K562 (cell line): ENCODE results near the gene B3GALT4. TPM values are rescaled to one million over a fixed set of nuclear protein-coding genes. Genes with fewer than 3 reads are reported as not detected.

Source experiments
- CC2D1A ChIP-seq: fragments of 450-650 bp; IDR thresholded peaks from 2 replicates; pipeline ENCODE4 v1.6.1; 2017; ENCODE audit warnings: mild to moderate bottlenecking
- ERF ChIP-seq: fragments of 450-650 bp; formaldehyde crosslinking; IDR thresholded peaks from 2 replicates; pipeline ENCODE4 v1.4.0; 2020; ENCODE audit warnings: mild to moderate bottlenecking, mixed read lengths
- FIP1L1 ChIP-seq: fragments of 200-400 bp; formaldehyde crosslinking; IDR thresholded peaks from 2 replicates; pipeline ENCODE4 v1.6.1; 2018; ENCODE audit warnings: mild to moderate bottlenecking, low read depth, low read length; ENCODE audit not compliant: poor library complexity, severe bottlenecking
- GTF2E2 ChIP-seq: fragments of 200-800 bp; sonication (Bioruptor generic); IDR thresholded peaks from 2 replicates; pipeline ENCODE4 v1.6.1; 2016; ENCODE audit warnings: missing genetic modification characterization, missing compliant biosample characterization
- HIVEP1 ChIP-seq: fragments of 250-450 bp; sonication (Bioruptor Pico); IDR thresholded peaks from 2 replicates; pipeline ENCODE4 v1.4.0; 2020; ENCODE audit warnings: mild to moderate bottlenecking
- KLF13 ChIP-seq: fragments of 450-650 bp; IDR thresholded peaks from 2 replicates; pipeline ENCODE4 v1.6.1; 2016; ENCODE audit warnings: missing genetic modification characterization, low read depth, mild to moderate bottlenecking, missing compliant biosample characterization, moderate library complexity, borderline replicate concordance
- MCM3 ChIP-seq: fragments of 450-650 bp; IDR thresholded peaks from 2 replicates; pipeline ENCODE4 v1.6.1; 2016
- MIER1 ChIP-seq: fragments of 450-650 bp; IDR thresholded peaks from 2 replicates; pipeline ENCODE4 v1.6.1; 2016; ENCODE audit warnings: antibody characterized with exemption, mild to moderate bottlenecking, low read depth
- NCOA4 ChIP-seq: fragments of 450-650 bp; IDR thresholded peaks from 2 replicates; pipeline ENCODE4 v1.6.1; 2018; ENCODE audit warnings: mild to moderate bottlenecking; ENCODE audit not compliant: partially characterized antibody
- NR4A1 ChIP-seq, 2 experiments: fragments of 250-450 bp in 1 of 2; fragments of 450-650 bp in 1 of 2; sonication (Bioruptor Pico) in 1 of 2; IDR thresholded peaks; 2 replicates each; pipeline versions ENCODE4 v1.4.0 to v1.6.1; 2016 to 2020; ENCODE audit warnings: mild to moderate bottlenecking in 2 of 2, missing compliant biosample characterization in 1 of 2, missing genetic modification characterization in 1 of 2, moderate library complexity in 1 of 2
- SMARCA5 ChIP-seq: fragments of 450-650 bp; IDR thresholded peaks from 2 replicates; pipeline ENCODE4 v1.6.1; 2016
- SOX6 ChIP-seq: fragments of 450-650 bp; IDR thresholded peaks from 2 replicates; pipeline ENCODE4 v1.6.1; 2014; ENCODE audit warnings: mild to moderate bottlenecking
- STAT5A ChIP-seq: IDR thresholded peaks from 2 replicates; pipeline ENCODE4 v1.6.1; 2012; ENCODE audit warnings: low read length, inconsistent platforms, borderline replicate concordance
- TAF7 ChIP-seq: fragments of 450-650 bp; IDR thresholded peaks from 2 replicates; pipeline ENCODE4 v1.6.1; 2016; ENCODE audit warnings: missing genetic modification characterization, missing compliant biosample characterization
- TSC22D4 ChIP-seq: fragments of 450-650 bp; IDR thresholded peaks from 2 replicates; pipeline ENCODE4 v1.6.1; 2016; ENCODE audit warnings: missing genetic modification characterization, missing biosample characterization, control low read depth
- ZBTB1 ChIP-seq: sonication (generic); formaldehyde crosslinking; IDR thresholded peaks from 2 replicates; pipeline ENCODE4 v1.8.1; 2023; ENCODE audit warnings: missing genetic modification reagents, low read depth, mild to moderate bottlenecking, borderline replicate concordance
- ZFPM2 ChIP-seq: fragments of 250-450 bp; sonication (Bioruptor Pico); IDR thresholded peaks from 2 replicates; pipeline ENCODE4 v1.5.1; 2022; ENCODE audit warnings: mild to moderate bottlenecking
- ZNF766 ChIP-seq: fragments of 200-800 bp; sonication (Bioruptor generic); conservative IDR thresholded peaks from 2 replicates; pipeline ENCODE4 v1.6.1; 2016; ENCODE audit warnings: missing genetic modification characterization, missing compliant biosample characterization
- polyA plus RNA-seq, 8 experiments: library from polyadenylated mRNA; depleted of rRNA in 4 of 8; stranded (reverse) in 5 of 8; unstranded in 3 of 8; fragments of >200 nt; fragmentation: Nextera tagmentation in 2 of 8; fragmentation: Illumina TruSeq in 1 of 8; extraction: Ambion mirVana in 2 of 8; extraction: Trizol in 1 of 8; gene quantifications; 2 replicates each; pipeline versions ENCODE4 v1.2.1 to v1.2.3, GENCODE V29; 2011 to 2014; ENCODE audit warnings: inconsistent platforms in 1 of 8, missing spikeins in 1 of 8
- total RNA-seq, 7 experiments: library from RNA; depleted of rRNA in 6 of 7; stranded (reverse); fragments of >200 nt in 6 of 7; fragmentation: Illumina TruSeq in 2 of 7; extraction: Trizol in 2 of 7; gene quantifications; 2 replicates each; pipeline versions ENCODE4 v1.2.1 to v1.2.3, GENCODE V29; 2011 to 2021; ENCODE audit warnings: low replicate concordance in 1 of 7
- TF ChIP-seq, protein P1 (sequence below): sonication (generic); formaldehyde crosslinking; IDR thresholded peaks from 2 replicates; pipeline ENCODE4 v1.4.0; 2020; ENCODE audit warnings: mild to moderate bottlenecking, missing genetic modification reagents
- TF ChIP-seq, protein P2 (sequence below): fragments of 450-650 bp; IDR thresholded peaks from 2 replicates; pipeline ENCODE4 v1.6.1; 2018; ENCODE audit warnings: mild to moderate bottlenecking, low read depth; ENCODE audit not compliant: partially characterized antibody
- TF ChIP-seq, protein P3 (sequence below): fragments of 250-450 bp; sonication (Bioruptor Pico); IDR thresholded peaks from 2 replicates; pipeline ENCODE4 v1.8.0; 2021; ENCODE audit warnings: borderline replicate concordance, mild to moderate bottlenecking, moderate library complexity; ENCODE audit not compliant: poor library complexity, severe bottlenecking
- TF ChIP-seq, protein P4 (sequence below): sonication (generic); formaldehyde crosslinking; IDR thresholded peaks from 2 replicates; pipeline ENCODE4 v1.8.0; 2022; ENCODE audit warnings: mild to moderate bottlenecking, missing genetic modification reagents

The B3GALT4 gene
- total and polyA plus RNA-seq, 9 of the 15 experiments (the other 6 are each of a cell fraction or from before 2014, with no cell fraction given): 0.11 to 1.3 (median 0.53) TPM; not detected in 1

DNA sequence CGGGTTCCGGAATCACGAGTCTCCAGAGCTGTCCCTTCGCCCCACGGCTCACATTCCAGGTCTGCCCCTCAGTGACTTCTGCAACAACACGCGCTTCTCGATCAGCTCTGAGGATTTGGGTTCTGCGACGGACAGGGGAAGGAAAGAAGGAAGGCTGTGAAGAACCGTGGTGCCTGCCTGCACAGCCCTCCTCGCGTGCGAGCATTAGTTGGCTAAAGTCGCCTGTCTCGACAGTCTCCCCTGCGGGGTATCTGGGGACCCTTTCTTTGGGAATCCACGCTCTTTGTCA lies 28.3 kb upstream of the B3GALT4 start (continued):
- TF ChIP-seq, protein P1, sequence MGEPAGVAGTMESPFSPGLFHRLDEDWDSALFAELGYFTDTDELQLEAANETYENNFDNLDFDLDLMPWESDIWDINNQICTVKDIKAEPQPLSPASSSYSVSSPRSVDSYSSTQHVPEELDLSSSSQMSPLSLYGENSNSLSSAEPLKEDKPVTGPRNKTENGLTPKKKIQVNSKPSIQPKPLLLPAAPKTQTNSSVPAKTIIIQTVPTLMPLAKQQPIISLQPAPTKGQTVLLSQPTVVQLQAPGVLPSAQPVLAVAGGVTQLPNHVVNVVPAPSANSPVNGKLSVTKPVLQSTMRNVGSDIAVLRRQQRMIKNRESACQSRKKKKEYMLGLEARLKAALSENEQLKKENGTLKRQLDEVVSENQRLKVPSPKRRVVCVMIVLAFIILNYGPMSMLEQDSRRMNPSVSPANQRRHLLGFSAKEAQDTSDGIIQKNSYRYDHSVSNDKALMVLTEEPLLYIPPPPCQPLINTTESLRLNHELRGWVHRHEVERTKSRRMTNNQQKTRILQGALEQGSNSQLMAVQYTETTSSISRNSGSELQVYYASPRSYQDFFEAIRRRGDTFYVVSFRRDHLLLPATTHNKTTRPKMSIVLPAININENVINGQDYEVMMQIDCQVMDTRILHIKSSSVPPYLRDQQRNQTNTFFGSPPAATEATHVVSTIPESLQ (CRISPR knock-in tag): no peak
- TF ChIP-seq ZFPM2 (CRISPR knock-in tag) (no peak), ZNF766 (CRISPR knock-in tag) (no peak), SOX6 (no peak), MIER1 (peak; percentile 70), HIVEP1 (CRISPR knock-in tag) (no peak), ZBTB1 (CRISPR knock-in tag) (no peak), ERF (CRISPR knock-in tag) (peak; percentile 19; the same call in 1 of the 2 replicates), TAF7 (tag) (no peak), CC2D1A (no peak), MCM3 (no peak), TSC22D4 (tag) (no peak), NCOA4 (no peak), SMARCA5 (0 out of 2 replicates have a peak, but pooled peaks have one; percentile 64), FIP1L1 (peak; percentile 9), NR4A1 (CRISPR knock-in tag; IDR thresholded peaks at IDR 0.05) (no peak), NR4A1 (tag; IDR thresholded peaks at IDR 0.05) (peak; percentile 76; the same call in 1 of the 2 replicates), STAT5A (no peak), GTF2E2 (tag) (0 out of 2 replicates have a peak, but pooled peaks have one; percentile 4), KLF13 (tag) (no peak)
- TF ChIP-seq, protein P2, sequence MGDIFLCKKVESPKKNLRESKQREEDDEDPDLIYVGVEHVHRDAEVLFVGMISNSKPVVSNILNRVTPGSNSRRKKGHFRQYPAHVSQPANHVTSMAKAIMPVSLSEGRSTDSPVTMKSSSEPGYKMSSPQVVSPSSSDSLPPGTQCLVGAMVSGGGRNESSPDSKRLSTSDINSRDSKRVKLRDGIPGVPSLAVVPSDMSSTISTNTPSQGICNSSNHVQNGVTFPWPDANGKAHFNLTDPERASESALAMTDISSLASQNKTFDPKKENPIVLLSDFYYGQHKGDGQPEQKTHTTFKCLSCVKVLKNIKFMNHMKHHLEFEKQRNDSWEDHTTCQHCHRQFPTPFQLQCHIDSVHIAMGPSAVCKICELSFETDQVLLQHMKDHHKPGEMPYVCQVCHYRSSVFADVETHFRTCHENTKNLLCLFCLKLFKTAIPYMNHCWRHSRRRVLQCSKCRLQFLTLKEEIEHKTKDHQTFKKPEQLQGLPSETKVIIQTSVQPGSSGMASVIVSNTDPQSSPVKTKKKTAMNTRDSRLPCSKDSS: no peak
- TF ChIP-seq, protein P3, sequence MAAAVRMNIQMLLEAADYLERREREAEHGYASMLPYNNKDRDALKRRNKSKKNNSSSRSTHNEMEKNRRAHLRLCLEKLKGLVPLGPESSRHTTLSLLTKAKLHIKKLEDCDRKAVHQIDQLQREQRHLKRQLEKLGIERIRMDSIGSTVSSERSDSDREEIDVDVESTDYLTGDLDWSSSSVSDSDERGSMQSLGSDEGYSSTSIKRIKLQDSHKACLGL (CRISPR knock-in tag): no peak
- TF ChIP-seq, protein P4, sequence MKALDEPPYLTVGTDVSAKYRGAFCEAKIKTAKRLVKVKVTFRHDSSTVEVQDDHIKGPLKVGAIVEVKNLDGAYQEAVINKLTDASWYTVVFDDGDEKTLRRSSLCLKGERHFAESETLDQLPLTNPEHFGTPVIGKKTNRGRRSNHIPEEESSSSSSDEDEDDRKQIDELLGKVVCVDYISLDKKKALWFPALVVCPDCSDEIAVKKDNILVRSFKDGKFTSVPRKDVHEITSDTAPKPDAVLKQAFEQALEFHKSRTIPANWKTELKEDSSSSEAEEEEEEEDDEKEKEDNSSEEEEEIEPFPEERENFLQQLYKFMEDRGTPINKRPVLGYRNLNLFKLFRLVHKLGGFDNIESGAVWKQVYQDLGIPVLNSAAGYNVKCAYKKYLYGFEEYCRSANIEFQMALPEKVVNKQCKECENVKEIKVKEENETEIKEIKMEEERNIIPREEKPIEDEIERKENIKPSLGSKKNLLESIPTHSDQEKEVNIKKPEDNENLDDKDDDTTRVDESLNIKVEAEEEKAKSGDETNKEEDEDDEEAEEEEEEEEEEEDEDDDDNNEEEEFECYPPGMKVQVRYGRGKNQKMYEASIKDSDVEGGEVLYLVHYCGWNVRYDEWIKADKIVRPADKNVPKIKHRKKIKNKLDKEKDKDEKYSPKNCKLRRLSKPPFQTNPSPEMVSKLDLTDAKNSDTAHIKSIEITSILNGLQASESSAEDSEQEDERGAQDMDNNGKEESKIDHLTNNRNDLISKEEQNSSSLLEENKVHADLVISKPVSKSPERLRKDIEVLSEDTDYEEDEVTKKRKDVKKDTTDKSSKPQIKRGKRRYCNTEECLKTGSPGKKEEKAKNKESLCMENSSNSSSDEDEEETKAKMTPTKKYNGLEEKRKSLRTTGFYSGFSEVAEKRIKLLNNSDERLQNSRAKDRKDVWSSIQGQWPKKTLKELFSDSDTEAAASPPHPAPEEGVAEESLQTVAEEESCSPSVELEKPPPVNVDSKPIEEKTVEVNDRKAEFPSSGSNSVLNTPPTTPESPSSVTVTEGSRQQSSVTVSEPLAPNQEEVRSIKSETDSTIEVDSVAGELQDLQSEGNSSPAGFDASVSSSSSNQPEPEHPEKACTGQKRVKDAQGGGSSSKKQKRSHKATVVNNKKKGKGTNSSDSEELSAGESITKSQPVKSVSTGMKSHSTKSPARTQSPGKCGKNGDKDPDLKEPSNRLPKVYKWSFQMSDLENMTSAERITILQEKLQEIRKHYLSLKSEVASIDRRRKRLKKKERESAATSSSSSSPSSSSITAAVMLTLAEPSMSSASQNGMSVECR (CRISPR knock-in tag): no peak
